Measurements from ENCODE around the gene KIR2DL3.
"Not testable (repeated sequence)": the region's sequence is repeated elsewhere in the genome, so short reads cannot be mapped to it uniquely, and the experiment has no call there.

The KIR2DL3 gene

DNA sequence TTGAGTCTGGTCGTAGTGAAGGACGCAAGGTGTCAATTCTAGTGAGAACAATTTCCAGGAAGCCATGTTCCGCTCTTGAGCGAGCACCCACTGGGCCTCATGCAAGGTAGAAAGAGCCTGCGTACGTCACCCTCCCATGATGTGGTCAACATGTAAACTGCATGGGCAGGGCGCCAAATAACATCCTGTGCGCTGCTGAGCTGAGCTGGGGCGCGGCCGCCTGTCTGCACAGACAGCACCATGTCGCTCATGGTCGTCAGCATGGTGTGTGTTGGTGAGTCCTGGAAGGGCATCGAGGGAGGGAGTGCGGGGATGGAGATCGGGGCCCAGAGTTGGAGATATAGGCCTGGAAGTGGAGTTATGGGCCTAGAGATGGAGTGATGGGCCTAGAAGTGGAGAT lies at the start of gene KIR2DL3:
Gene KIR2DL3, plus strand, starts transcription at position 208 of the 400 bp plus-strand sequence. Its CDS starts 33 bp downstream, at position 241.
- not testable (repeated sequence) for DNase-seq (ENCODE audit: low read depth)

DNA sequence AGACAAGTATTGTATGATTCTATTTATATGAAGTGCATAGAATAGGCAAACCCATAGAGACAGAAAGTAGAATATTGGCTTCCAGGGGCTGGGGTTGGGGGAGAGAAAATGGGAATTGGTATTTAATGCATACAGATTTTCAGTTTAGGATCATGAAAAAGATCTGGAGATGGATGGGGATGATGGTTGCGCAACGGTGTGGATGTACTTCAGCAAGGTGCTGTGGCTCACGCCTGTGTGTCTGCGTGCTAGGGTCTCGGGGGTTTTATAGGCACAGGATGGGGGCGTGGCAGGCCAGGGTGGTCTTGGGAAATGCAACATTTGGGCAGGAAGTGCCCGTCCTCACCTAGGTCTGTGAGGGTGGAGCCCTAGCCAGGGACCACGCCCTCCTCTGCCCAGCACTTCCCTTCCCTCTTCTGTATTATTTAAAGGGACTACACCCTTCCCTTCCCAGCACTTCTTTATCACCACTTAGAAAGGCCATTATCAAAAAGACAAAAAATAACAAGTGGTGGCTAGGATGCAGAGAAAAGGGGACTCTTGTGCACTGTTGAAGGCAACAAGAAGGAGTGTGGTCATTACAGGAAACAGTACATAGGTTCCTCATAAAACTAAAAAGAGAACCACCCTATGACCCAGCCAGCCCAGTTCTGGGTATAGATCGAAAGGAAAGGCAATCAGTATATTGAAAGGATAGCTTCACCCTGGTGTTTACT lies 46.6 kb upstream of the KIR2DL3 start:
- no peak for DNase-seq (ENCODE audit: low read depth)

- no peak for DNase-seq (ENCODE audit: low read depth)
Measured at GRCh38 chr19:54692298-54692615, 46.1 kb upstream of the KIR2DL3 start.

- DNase-seq (ENCODE audit: low read depth) = no peak
Measured at GRCh38 chr19:54694648-54695047, 43.7 kb upstream of the KIR2DL3 start.

GRCh38 chr19:54696117-54696548 lies 42.2 kb upstream of the KIR2DL3 start:
- DNase-seq (ENCODE audit: low read depth) = no peak

- DNase-seq (ENCODE audit: low read depth) = no peak
Measured at GRCh38 chr19:54696766-54697165, 41.5 kb upstream of the KIR2DL3 start.

DNA sequence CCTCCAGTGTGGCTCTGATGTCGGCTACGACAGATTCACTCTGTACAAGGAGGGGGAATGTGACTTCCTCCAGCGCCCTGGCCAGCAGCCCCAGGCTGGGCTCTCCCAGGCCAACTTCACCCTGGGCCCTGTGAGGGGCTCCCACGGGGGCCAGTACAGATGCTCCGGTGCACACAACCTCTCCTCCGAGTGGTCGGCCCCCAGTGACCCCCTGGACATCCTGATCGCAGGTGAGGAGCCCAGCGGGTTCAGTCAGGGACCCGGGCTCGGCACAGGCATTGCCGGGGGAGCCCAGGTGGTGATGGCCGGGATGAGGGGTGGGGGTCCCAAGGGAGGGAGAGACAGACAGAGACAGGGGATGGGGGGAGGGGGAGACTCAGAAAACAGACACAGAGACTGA lies 40.6 kb upstream of the KIR2DL3 start:
- DNase-seq (ENCODE audit: low read depth) = not testable (repeated sequence)

DNA sequence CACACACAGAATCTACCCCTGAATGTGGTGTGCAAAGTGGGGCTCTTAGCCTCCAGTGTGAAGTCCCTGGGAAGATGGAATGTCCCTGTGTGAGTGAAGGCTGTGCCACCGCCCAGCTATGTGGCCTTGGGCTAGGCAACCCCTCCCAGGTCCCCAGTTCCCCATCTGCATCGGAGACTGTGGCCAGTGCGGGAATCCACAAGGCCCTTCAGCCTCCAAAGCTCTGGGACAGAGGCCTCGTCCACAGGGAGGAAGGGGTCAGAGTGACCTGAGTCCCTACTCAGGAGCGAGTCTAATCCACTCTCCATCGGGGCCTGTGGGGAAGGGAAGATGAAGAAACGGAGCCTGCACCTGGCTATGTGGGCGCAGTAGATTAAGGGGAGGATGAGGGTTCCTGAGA lies 33.4 kb upstream of the KIR2DL3 start:
- DNase-seq (ENCODE audit: low read depth) = no peak

DNA sequence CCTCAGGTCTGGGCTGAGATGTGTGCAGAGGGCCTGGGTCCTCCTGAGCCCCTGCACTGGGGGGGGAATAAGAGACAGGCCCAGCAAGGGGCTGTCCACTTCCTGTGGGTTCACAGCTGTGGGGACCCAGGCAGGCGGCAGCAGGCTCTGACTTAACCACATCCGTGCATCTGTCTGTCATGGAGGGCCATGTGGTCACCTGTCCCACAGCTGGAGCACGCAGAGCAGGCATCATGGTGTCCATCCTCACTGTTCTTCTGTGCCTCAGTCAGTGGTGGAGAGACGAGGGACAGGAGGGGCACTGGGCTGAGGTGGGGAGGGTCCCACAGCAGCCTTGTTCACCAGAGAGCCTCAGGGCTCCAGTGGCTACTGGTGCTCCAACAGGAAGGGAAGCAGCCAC lies 30.4 kb upstream of the KIR2DL3 start:
- no peak for DNase-seq (ENCODE audit: low read depth)

DNA sequence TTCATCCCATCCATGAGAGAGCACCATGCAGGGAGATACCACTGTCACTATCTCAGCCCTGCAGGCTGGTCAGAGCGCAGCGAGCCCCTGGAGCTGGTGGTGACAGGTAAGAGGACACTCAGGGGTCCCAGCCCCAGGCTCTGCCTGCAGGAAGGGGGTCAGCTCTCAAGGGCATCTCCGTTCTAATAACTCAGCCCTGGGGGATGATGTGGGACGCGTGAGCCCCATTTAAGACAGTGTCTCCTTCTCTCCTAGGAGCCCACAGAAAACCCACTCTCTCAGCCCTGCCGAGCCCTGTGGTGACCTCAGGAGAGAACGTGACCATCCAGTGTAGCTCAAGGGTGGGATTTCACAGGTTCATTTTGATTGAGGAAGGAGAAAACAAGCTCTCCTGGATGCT lies 29.5 kb upstream of the KIR2DL3 start:
- no peak for DNase-seq (ENCODE audit: low read depth)

DNA sequence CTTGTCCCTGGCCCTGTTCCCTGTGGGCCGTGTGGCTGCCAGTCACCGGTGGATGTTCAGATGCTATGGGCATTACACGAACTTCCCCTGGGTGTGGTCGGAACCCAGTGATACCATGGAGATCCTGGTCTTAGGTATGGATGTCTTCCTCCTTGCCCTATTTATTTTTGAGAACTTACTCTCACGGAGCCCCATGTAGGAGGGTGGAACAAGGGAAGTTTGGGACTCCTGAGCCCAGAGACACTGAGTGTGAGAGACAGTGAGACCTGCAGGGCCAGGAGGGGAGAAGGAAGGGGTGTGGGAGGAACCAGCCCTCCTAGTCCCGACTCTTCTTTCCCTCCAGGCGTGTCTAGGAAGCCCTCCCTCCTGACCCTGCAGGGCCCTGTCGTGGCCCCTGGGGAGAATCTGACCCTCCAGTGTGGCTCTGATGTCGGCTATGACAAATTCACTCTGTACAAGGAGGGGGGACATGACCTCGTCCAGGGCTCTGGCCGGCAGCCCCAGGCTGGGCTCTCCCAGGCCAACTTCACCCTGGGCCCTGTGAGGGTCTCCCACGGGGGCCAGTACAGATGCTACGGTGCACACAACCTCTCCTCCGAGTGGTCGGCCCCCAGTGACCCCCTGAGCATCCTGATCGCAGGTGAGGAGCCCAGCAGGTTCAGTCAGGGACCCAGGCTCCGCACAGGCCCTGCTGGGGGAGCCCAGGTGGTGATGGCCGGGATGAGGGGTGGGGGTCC lies 28.9 kb upstream of the KIR2DL3 start:
- no peak for DNase-seq (ENCODE audit: low read depth)

GRCh38 chr19:54709956-54710355 lies 28.4 kb upstream of the KIR2DL3 start:
- DNase-seq (ENCODE audit: low read depth) = not testable (repeated sequence)

- no peak for DNase-seq (ENCODE audit: low read depth)
Measured at GRCh38 chr19:54724142-54724541, 14.2 kb upstream of the KIR2DL3 start, which contains the start of gene KIR3DL3. Gene KIR3DL3 (plus strand): TSS chr19:54724442. CDS start chr19:54724497, 55 bp downstream.

- DNase-seq (ENCODE audit: low read depth) = no peak
Measured at GRCh38 chr19:54724644-54725043, 13.7 kb upstream of the KIR2DL3 start.

- DNase-seq (ENCODE audit: low read depth) = no peak
Measured at GRCh38 chr19:54725321-54725720, 13.0 kb upstream of the KIR2DL3 start.

DNA sequence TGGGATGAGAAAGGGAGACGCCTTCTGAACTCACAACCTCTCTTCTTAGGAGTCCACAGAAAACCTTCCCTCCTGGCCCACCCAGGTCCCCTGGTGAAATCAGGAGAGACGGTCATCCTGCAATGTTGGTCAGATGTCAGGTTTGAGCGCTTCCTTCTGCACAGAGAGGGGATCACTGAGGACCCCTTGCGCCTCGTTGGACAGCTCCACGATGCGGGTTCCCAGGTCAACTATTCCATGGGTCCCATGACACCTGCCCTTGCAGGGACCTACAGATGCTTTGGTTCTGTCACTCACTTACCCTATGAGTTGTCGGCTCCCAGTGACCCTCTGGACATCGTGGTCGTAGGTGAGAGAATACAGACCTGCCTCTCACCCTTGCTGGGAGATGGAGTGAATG lies 10.8 kb upstream of the KIR2DL3 start:
- no peak for DNase-seq (ENCODE audit: low read depth)

DNA sequence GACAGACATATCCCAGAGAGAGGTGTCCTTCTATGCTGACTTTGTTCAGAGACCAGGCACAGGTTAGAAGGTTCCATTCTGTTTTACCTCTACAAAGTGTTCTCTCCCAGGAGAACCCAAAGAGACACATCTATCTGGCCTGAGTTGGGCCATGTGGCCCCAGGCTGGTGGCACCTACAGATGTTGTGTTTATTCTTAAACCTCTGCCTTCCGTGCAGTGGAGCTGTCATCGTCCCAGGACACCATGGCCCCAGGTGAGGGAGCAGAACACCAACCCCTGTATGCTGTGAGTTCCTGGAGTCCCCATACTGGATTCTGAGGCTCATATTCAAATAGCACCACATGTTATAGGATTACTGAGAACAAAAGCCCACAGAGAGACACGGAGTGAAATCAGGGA lies 10.1 kb upstream of the KIR2DL3 start:
- no peak for DNase-seq (ENCODE audit: low read depth)

- DNase-seq (ENCODE audit: low read depth) = no peak
Measured at GRCh38 chr19:54729416-54730188, 8.7 kb upstream of the KIR2DL3 start.

DNA sequence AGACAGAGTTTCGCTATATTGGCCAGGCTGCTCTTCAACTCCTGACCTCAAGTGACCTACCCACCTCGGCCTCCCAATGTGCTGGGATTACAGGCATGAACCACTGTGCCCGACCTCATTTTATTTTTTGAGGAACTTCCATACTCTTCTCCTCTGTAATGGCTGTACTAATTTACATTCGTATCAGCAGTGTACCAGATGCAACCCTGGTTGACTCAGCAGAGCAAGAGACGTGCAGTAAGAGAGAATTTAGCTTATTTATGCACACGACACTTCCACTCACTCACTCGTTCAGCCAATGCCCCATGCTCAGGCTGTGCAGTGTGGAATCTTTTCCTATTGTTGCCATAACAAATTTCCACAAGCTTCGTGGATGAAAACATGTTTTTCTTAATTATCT lies 7.1 kb upstream of the KIR2DL3 start:
- DNase-seq (ENCODE audit: low read depth) = no peak

- DNase-seq (ENCODE audit: low read depth) = no peak
Measured at GRCh38 chr19:54738715-54739114, 402 bp downstream of the KIR2DL3 start.

DNA sequence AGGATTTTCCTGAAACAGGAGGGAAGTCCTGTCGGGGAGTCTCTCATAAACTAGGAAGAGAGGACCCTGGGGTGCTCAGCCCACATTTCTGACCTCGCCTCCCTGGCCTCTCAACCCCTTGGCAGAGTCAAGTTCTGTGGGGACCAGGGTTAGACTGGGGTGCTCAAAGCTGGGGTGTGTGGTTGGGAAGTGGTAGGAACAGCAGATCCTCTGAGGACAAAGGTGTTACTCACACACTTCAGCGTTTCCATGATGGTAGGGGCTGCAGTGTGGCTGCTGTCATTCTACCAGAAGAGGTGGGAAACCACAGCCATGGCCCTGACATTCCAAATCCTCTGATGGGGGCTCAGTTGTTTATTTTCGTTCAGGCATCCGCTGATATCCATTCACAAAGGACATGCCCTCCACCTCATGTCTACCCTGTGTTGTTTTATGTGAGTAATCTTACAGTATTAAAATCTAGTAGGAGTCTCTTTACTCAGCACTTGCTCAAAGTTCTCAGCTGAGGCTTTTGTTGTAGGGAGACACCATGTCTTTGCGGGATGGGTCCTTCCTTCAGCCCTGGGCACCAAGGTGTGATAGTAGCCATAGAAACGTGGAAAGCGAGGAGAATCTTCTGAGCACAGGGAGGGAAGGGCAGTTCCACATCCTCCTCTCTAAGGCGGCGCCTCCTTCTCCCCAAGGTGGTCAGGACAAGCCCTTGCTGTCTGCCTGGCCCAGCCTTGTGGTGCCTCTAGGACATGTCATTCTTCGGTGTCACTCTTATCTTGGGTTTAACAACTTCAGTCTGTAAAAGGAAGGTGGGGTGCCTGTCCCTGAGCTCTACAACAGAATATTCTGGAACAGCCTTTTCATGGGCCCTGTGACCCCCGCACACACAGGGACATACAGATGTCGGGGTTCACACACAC lies 1.5 kb downstream of the KIR2DL3 start:
- no peak for DNase-seq (ENCODE audit: low read depth)

- not testable (repeated sequence) for DNase-seq (ENCODE audit: low read depth)
Measured at GRCh38 chr19:54741950-54742349, 3.6 kb downstream of the KIR2DL3 start.
